ENCODE results near the gene EMSY.
"Not testable (repeated sequence)": the region's sequence is repeated elsewhere in the genome, so short reads cannot be mapped to it uniquely, and the experiment has no call there.

The EMSY gene

DNA sequence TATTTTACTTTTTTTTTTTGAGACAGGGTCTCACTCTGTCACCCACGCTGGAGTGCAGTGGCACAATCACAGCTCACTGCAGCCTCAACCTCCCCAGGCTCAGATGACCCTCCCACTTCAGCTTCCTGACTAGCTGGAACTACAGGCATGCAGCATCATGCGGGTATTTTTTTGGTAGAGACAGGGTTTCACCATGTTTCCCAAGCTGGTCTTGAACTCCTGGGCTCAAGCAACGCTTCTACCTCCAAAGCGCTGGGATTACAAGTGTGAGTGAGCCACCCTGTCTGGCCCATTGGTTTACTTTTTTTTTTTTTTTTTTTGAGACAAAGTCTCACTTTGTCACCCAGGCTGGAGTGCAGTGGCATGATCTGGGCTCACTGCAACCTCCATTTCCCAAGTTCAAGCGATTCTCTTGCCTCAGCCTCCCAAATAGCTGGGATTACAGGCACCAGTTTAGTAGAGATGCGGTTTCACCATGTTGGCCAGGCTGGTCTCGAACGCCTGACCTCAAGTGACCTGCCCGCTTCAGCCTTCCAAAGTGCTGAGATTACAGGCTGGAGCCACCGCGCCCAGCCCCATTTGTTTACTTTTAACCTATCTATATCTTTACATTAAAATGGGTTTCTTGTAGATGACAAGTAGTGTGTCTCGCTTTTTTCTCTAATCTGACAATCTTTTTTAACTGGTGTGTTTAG, 127.5 kb downstream of the EMSY start:
- DNase-seq: not testable (repeated sequence)

DNA sequence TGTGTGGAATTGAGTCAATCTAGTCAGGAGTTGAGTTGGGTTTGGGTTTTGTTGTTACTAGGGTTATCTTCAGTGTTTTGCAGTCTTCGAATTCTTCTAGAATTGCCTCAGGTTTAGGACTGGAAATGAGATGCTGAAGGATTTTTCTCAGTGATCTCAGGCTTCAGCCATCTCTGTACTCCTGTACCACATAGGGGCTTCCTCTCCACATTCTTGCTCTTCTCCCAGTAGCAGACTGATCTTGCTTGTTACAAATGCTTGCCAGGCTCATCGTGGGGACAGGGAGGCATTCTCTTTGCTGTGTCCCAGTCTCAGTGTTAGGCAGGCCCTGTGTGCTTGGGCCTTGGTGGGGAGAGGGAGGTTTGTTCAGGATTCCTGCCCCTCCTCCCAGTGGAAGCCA, 129.6 kb downstream of the EMSY start:
- no peak for DNase-seq

DNA sequence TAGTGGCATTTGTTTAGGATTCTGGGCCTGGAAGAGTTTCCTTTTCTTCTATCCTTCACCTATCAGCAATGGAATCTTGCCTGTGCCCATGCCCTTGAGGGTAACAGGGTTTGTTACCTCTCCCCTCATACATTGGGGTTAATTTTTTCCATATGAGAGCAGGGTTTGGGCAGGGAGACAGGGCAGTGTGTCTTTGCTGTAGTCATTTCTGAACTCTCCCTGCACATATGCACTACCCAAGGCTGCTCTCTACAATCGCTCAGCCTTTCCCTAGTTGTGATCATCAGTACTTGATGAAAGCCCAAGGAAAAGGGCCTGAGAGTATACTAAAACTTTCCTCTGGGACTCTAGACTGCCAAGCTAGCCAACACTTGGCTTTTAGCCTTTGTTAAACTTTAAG, 130.1 kb downstream of the EMSY start:
- no peak for DNase-seq

DNA sequence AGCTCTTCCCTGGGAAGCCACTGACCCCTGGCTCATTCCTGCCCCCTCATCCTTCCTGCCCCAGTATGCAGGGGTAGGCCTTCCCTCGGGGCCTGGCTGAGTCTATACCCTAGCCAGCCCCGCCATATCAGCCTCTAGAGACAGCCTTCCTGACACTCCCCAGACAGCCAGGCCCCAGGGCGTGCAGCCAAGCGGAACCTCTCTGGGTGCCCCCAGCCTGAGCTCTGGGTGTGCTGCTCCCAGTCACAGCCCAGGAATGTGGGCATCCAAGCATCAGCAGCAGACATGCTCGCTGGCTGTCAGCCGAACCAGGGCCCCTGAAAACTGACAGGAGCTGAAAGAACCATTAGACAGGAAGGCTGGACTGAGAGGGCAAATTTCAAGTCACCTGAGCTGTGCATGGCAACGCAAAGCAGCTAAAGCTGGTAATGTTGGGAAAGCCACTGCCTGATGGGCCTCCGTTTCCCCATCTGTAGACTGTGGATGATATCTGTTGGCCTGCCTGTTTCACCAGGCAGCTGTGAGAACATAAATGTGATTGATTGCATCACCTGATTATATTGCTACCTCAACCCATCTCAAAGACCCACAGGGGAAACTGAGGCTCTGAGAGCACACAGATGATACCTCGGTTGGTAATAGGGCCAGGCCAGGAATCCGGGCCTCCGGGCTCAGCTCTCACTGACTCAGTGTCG, 132.6 kb downstream of the EMSY start:
- DNase-seq: peak; percentile 54

DNA sequence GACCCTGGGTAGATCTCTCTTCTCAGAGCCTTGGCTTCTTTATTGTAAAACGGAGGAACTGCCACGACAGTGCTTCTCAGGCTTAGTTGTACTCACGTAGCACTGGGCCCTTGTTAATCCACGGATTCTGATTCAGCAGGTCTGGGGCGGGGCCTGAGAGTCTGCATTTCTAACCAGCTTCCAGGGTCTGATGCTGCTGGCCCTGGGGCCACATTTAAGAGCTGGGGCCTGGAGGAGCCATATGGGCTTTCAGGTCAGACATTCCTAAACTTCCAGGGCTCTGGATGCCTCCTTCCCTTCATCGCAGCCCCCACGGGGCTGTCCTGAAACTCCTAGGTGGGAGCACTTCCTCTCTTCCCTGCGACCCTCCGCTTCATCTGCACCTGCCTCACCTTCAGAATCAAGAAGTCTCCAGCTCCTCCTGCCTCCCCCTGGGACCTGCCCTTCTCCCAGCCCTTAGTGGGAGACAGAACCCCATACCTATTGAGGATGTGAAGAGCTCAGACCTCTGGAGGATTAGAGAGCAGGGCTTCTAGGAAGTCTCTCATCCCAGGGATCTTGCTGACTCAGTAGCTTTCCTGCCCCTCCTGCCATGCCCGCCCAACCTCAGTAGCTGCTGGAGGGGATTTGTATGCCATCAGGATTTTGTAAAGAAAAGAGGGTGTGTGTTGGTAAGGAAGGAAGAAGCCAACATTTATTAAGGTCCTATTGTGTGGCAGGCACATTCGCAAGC, 133.3 kb downstream of the EMSY start:
- peak; percentile 57 for DNase-seq

DNA sequence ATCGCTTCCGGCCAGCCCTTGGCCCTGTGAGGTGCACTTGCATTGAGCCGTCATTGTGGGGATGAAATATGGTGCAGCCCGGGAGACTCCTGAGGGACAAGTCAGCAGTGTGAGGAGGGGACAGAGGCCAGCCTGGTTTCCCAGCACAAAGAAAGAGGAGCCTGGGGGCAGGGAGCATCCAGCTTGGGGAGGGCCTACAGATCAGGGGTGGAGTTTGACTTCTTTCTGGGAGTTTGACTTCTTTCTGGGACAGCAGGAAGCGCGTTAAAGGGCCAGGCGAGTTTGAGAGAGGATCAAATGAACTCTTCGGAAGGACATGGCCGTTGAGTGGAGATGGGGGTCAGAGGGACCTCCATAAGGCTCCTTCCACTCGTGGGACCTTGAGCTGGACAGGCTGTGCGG, 133.8 kb downstream of the EMSY start:
- DNase-seq: peak; percentile 63

DNA sequence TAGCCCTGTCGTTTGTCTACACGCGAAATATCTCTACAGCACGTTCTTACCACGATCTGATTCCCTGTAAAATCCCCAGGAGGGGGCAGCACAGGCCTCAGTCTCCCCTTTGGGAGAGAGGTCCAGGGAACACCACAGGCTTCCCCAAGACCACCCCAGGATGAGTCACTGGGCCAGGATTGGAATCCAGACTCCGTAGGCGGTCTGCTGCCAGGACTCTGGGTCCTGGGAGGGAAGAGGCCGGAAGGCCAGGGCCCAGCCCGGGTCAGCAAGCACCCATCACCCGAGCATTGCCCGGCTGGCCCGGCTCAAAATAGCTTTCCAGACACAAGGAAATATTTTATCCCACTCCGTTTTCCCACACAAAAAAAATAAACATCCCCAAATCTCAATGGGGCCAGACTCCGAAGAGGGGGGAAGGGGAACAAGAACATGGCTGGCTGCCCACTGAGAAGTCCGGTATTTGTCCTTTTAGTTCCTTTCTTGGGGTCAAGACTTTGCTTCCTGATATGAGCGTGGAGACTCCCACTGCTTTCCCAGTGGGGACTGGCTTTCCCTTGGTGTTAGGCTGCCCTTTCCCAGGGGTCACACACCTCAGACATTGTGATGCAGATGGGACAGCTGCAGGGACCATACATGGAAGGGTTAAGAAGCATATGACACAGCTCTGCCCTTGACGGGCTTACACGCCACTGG, 134.4 kb downstream of the EMSY start:
- DNase-seq: no peak

DNA sequence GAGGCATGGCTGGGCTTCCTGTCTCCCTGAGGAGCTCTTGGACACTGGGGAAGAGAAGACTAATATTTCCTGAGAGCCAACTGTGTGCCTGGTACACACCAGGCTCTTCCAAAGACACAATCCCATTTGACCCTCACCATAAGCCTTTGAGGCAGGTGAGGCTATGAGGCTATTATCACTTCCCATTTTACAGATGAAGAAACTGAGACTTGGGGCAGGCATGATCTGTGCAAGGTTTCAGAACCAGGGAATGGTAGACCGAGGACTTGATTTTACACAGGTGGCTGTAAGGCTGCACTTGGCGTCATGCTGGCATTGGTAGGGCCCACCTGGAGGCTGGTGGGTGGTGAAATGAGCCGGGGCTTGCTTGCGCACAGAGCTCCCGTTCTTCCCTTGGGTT, 134.9 kb downstream of the EMSY start:
- no peak for DNase-seq

DNA sequence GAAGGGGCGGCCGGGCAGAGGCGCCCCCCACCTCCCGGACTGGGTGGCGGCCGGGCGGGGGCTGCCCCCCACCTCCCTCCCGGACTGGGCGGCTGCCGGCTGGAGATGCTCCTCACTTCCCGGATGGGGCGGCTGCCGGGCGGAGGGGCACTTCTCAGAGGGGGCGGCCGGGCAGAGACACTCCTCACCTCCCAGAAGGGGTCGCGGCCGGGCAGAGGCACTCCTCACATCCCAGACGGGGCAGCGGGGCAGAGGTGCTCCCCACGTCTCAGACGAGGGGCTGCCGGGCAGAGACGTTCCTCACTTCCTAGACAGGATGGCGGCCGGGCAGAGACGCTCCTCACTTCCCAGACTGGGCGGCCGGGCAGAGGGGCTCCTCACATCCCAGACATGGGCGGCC, 137.7 kb downstream of the EMSY start:
- DNase-seq: not testable (repeated sequence)

DNA sequence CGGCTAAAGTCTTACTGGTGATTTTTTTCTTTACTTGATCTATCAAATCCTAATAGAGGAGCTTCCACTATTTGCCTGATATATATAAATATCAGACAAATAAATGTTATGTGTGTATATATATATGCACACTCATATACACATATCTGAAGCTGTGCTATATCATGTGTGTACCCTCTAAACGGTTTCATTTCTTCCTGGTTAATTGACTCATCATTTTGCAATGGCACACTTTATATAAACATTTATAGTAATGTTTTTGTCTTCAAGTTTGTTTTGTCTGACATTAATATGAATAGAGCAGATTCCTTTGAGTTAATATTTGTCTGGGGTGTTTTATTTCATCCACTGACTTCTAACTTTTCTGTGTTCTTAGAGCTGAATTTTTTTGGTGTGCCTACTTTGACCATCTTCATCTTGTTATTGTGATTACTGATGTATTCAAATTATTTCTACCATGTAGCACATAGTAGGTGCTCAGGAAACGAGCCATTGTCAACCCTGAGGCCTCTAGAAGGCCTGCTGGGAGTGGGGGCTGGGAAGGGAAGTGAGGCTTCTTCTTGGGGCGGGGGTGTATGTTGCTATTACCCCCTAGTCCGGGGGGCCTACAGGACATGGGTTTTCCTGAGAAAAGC, 143.1 kb downstream of the EMSY start:
- no peak for DNase-seq

DNA sequence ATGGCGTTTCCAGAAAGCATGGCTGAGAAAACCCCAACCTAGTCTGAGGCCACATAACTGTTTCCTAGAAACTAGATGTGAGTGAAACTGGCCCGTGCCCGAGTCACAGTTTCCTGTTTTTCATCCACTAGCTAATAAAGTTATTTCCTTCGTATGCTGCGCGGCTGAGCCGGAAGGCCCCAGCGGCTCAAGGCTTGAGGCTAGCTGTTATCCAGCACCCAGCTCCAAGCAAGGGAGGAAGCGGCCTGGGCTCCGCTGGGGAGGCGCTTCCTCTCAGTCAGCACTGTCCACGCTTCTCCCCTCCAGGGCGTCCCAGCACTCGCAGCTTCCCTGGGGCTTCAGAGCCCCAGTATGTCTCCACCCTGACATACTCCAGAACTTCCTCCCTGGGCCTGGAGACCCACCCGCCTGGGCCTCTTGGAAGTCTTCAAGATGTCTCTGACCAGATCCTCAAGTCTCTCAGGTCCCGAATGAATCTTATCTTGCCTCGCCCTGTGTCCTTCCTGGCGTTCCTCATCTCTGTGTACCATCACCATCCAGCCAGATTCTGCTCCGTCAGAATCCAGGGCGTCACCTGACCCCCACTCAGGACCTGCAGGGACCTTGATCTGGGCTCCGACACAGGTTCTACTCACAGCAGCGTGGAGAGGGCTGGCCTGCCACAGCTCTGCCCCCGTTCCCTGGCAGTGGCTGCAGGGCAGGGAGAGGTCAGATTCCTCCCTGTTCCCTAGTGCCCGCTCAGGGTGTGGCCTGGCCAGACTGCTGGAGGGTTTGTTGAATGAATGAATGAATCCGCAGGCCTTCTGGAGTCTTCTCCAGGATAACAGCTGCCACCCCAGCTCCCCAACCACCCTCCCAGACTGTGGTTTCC, 143.9 kb downstream of the EMSY start:
- no peak for DNase-seq

DNA sequence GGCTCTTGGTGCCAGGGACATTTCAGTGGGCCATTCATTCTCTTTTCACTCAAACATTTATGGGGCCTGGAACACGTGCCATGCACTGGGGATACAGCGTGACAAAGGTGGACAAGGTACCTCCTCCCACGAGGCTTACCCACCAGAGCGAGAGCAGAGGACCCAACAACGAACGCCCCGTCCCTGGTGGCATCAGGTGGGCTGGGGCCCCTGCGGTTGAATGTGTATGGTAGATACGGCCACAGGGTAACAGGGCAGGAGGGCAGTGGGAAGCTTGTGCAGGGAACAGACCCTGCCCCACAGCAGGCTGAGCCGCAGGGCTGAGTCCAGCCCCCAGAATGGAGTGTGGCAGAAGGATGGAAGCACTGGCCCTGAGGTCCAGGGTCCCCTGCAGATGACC, 144.7 kb downstream of the EMSY start:
- no peak for DNase-seq

DNA sequence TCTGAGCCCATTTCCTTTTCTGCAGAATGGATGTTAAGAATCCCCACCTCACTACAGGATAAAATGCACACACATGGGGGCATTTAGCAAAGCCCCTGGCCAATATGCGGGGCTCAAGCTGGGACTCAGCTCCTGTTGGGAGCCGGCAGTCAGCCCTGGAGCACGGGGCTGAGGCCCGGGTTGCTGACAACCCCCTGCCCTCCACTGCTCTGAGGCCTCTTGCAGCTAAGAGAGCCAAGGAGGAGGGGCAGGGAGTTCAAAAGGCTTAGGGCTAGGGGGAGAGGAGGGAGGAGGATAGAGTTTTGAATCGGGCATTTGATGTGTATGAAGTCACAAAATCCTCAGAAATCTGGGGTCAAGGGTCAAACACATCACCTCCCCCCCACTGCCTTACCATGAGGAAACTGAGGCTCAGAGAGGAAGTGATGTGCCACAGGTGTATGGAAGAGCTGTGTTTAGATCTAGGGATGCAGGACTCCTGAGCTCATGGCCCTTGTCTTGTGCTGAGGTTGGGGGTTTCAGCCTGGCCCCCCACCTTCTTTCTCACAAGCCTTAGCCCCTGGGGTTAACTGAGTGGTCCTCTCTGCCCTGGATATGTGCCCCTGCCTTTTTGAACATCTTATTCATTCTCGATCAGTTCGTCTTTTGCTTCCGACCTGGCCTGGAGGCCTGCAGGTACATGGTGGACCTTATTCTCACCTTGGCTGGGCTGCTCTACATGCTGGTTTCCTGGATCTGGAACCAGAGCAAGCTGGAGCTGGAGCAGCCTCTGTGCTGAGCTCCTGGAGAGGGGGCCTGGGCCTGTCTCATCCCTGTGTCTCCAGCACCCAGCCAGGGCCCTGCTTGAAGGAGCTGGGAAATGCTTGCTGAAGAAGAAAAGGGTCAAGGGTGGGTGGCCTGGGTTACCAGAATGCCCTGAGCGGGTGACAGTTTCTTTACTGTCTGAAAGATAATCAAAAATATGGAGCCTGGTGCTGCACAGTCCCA, 145.4 kb downstream of the EMSY start:
- no peak for DNase-seq

DNA sequence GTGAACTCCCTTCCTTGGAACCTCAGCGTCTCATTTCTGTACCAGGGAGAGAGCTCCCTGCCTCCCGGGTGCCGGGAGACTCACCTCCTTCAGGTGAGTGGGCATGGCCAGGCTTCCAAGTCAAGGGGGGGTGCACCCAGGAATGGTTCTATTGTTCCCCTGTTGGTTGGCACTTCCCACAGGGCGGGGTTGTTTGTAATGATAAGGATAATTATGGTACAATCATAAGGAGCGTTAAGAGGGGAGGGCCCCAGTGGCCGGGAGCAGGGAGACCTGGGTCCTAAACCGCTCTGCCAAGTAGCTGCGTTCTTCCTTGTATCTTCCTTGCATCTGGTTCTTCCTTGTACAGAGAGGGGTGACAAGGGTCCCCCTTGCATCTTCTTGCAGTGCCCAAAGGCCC, 146.6 kb downstream of the EMSY start:
- DNase-seq: no peak

DNA sequence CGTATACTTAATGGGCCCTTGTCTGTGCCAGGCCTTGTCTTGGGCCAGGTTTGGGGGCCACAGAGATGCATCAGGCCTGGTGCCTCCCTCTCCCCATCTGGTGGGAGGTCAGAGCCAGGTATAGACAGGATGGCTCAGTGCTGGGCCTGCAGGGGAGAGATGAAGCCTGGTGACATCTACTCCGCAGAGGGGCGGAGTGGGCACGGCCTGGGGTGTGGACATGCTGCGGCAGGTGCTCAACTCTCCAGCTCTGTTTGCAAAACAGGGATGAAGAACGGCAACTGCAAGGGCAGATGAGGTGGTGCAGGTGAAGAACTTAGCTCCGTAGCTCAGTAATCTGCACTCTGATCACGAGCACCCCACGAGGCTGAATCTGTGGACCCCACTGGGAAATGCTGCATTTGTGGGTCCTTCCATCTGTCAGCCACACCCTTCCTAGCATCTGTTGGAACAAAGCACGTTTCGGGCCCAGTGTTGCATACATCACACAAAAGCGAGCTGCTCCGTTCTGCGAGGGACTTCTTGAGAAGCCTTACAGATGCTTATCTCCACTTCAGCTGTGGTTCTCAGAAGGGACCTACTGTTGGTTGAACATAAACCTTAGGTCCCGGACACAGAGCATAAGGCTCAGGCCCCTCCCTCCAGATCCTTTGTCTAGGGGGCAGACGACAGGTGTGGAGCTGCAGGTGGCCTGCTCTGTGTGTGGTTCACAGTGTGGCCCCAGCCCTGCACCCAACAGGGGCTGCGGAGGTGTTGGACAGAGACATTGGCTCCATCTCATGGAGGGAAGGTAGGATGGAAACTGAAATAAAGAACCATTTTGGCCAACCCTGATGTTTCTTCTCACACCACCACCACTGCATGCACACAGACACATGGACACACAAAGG, 147.5 kb downstream of the EMSY start:
- DNase-seq: no peak

DNA sequence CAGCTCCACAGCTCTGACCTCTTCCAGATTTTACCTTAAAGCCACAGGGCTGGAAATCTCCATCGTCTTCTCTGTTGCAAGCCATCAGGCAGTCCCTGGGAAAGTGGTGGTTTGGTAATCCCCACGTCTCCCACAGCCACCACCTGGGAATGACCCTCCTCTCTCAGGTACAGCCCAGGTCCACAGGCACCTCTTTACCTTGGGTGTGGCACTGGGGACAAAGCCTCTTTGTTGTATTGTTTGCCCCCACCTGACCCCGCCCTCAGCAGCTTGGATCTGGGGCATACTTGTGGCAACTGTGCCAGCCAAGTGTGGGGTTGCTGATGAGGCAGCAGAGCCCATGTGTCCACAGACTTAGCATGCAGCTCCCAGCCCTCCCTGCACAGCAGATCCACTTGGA, 148.1 kb downstream of the EMSY start:
- DNase-seq: no peak

DNA sequence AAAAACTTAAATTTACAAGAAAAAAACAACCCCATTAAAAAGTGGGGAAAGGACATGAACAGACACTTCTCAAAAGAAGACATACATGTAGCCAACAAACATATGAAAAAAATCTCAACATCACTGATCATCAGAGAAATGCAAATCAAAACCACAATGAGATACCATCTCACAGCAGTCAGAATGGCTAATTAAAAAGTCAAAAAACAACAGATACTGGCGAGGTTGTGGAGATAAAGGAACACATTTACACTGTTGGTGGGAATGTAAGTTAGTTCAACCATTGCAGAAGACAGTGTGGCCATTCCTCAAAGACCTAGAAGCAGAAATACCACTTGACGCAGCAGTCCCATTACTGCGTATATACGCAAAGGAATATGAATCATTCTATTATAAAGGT, 150.3 kb downstream of the EMSY start:
- DNase-seq: not testable (repeated sequence)

DNA sequence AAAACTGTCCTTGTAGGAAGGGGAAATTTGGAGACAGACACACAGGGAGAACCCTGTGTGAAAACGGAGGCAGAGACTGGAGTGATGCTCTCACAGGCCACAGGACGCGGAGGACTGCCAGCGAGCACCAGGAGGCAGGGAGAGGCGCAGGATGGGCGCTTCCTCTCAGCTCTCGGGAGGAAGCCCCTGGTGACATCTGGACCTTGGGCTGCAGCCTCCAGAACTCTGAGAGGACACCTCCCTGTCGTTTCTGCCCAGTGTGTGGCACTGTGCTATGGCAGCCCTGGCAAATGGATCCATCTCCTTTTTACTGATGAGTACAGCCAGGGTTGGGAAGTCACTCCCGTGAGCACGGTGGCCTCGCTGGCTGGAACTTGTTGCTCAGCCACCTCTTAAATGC, 151.8 kb downstream of the EMSY start:
- no peak for DNase-seq
